ENCODE data around the gene CCBE1.

DNA sequence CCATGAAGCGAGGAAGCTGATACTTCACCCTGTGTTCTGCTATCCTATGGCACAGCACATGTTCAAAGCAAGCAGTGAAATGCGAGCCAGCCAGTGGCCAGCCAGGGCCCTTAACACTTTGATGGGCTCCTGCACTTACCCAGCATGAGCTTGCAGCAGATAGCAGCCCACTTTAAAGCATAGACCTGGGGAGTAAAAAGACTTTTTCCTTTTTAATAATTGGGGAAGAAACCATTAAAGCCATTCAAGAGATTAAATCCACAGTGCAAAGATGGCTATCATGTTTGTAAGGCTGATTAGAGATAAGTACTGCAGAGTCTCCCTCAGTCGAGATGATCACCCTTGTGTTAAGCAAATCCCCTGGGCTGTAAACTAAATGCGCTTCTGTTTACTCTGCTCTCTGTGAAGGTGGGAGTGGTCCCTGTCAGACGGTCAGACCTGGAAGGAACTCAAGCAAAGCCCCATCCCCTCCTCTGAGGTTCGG, 15.7 kb downstream of the CCBE1 start:
- TF ChIP-seq, protein P1, sequence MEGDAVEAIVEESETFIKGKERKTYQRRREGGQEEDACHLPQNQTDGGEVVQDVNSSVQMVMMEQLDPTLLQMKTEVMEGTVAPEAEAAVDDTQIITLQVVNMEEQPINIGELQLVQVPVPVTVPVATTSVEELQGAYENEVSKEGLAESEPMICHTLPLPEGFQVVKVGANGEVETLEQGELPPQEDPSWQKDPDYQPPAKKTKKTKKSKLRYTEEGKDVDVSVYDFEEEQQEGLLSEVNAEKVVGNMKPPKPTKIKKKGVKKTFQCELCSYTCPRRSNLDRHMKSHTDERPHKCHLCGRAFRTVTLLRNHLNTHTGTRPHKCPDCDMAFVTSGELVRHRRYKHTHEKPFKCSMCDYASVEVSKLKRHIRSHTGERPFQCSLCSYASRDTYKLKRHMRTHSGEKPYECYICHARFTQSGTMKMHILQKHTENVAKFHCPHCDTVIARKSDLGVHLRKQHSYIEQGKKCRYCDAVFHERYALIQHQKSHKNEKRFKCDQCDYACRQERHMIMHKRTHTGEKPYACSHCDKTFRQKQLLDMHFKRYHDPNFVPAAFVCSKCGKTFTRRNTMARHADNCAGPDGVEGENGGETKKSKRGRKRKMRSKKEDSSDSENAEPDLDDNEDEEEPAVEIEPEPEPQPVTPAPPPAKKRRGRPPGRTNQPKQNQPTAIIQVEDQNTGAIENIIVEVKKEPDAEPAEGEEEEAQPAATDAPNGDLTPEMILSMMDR (IDR thresholded peaks at IDR 0.05): no peak
- TF ChIP-seq RCOR1 (IDR thresholded peaks at IDR 0.05; ENCODE audit: low read length): no peak
- TF ChIP-seq SMC3 (IDR thresholded peaks at IDR 0.05; ENCODE audit: low read depth, low read length): no peak
- TF ChIP-seq MXI1 (IDR thresholded peaks at IDR 0.05; ENCODE audit: low read depth, low read length): no peak
- no peak for TF ChIP-seq YY1 (IDR thresholded peaks at IDR 0.05; ENCODE audit: low read depth)
- TF ChIP-seq TAF1 (IDR thresholded peaks at IDR 0.05; ENCODE audit: borderline replicate concordance, low read depth, low read length): no peak
- TF ChIP-seq POLR2AphosphoS5 (IDR thresholded peaks at IDR 0.05; ENCODE audit: low read depth, low read length): no peak
- TF ChIP-seq, protein P2, sequence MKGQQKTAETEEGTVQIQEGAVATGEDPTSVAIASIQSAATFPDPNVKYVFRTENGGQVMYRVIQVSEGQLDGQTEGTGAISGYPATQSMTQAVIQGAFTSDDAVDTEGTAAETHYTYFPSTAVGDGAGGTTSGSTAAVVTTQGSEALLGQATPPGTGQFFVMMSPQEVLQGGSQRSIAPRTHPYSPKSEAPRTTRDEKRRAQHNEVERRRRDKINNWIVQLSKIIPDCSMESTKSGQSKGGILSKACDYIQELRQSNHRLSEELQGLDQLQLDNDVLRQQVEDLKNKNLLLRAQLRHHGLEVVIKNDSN (IDR thresholded peaks at IDR 0.05; ENCODE audit: borderline replicate concordance, low read depth): no peak
